Urinary bladder (tissue), 4 donors: ENCODE data around the gene BSG. TPM values are rescaled to one million over a fixed set of nuclear protein-coding genes. Genes with fewer than 3 reads are reported as not detected.

Experiments
- DNase-seq: peaks from one replicate; pipeline ENCODE4 v3.0.0-alpha.2; 2015; ENCODE audit errors: extremely low spot score
- H3K27ac ChIP-seq: one replicate; pipeline ENCODE4 v1.5.1; 2013; ENCODE audit warnings: low read depth, mild to moderate bottlenecking, moderate library complexity
- H3K36me3 ChIP-seq: one replicate; pipeline ENCODE4 v1.6.1; 2013; ENCODE audit warnings: mild to moderate bottlenecking, moderate library complexity; ENCODE audit not compliant: insufficient read depth
- H3K4me1 ChIP-seq: one replicate; pipeline ENCODE4 v1.6.1; 2013; ENCODE audit warnings: mild to moderate bottlenecking, moderate library complexity; ENCODE audit not compliant: insufficient read depth
- H3K4me3 ChIP-seq: one replicate; pipeline ENCODE4 v1.5.1; 2013; ENCODE audit warnings: low read depth, low read length
- WGBS: extraction: QIAGEN DNeasy Blood & Tissue Kit; methylation state at CpG from one replicate; pipeline ENCODE4 v1.1.7; 2013; 5-methylcytosine and 5-hydroxymethylcytosine counted together
- polyA plus RNA-seq: library from polyadenylated mRNA; stranded (reverse); fragments of 200-250 nt; gene quantifications from one replicate; pipeline ENCODE4 v1.2.3, GENCODE V29; 2013
- total RNA-seq: library from RNA; depleted of rRNA; stranded (reverse); fragments of >200 nt; gene quantifications from one replicate; pipeline ENCODE4 v1.2.3, GENCODE V29; 2014
- donor health status: healthy with polysubstance abuse.
- donor health status: healthy.

BSG gene
- total RNA-seq, result 89.9 TPM
- 989 TPM for polyA plus RNA-seq

DNA sequence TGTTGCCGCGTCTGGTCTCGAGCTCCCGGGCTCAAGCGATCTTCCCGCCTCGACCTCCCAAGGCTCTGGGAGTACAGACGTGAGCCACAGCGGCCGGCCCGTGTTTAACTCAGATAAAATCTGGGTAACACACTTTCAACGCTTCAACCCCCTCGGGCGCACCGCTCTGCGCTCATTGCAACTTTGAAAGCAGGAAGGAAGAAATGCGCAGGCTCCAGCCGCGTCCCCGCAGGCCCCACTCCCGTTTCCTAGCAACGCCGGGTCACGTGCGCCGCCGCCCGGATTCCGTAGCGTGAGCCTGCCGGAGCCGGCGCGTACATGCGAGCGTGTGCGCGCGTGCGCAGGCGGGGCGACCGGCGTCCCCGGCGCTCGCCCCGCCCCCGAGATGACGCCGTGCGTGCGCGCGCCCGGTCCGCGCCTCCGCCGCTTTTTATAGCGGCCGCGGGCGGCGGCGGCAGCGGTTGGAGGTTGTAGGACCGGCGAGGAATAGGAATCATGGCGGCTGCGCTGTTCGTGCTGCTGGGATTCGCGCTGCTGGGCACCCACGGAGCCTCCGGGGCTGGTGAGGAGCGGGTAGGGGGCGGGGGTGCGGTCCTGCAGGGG lies at the start of gene BSG:
Gene BSG, plus strand, starts transcription at position 457 of the 603 bp plus-strand sequence. Its CDS starts 39 bp downstream, at position 496.
- peak within 1 kb of the TSS; percentile 82 for H3K4me3 ChIP-seq
- no peaks in the 10 kb centered on the region for H3K4me1 ChIP-seq
- peak; percentile 94 for DNase-seq
- peak within 1 kb of the TSS; percentile 75 for H3K27ac ChIP-seq
- H3K36me3 ChIP-seq, result no peaks in the 10 kb centered on the region
- under 1% methylated on average over 79 of the region's 79 CpGs for WGBS

DNA sequence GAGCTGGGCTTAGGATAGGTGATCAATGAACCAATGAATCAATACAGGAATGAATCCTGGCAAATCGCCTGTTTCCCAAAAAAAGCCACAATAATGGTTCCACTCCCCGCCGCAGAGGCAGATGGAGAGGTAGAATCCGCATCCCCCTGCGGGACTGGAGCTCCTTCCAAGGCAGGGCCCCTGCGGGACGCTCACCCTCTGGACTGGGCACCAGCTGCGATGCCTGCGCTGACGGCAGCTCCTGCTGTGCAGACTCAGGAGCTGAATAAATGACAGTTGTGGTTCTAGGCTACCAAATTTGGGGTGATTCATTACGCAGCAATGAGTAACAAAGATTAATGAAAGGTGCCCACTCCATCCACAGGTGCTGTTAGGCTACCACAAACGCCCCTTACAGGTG lies 49.7 kb upstream of the BSG start:
- no peak for DNase-seq
- no peaks in the 10 kb centered on the region for H3K4me1 ChIP-seq
- WGBS, result 95% methylated on average over 12 of the region's 12 CpGs
- no peak overlapping the region for H3K27ac ChIP-seq
- no peaks in the 10 kb centered on the region for H3K36me3 ChIP-seq
- no peak overlapping the region for H3K4me3 ChIP-seq

- Histone ChIP-seq H3K4me3 (no peak overlapping the region), H3K27ac (no peak overlapping the region), H3K36me3 (no peaks in the 10 kb centered on the region), H3K4me1 (no peaks in the 10 kb centered on the region)
- WGBS, result 55% methylated on average over 29 of the region's 29 CpGs
- no peak for DNase-seq
Observed at GRCh38 chr19:524062-524674, 48.2 kb upstream of the BSG start.

DNA sequence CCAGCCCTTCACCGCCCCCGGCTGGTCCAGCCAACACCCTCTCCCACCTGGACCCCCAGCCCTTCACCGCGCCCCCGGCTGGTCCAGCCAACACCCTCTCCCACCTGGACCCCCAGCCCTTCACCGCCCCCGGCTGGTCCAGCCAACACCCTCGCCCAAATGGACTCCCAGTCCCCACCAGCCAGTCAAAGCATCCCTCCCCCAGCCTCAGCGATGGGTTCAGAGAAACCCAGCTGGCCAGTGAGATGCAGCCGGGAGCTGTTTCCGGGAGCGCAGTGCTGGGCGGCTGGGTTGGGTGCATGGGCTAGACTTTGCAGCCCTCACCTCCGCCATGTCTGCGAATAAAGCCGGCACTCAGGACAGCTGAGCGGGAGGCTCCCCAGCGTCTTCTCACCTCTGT lies 47.4 kb upstream of the BSG start:
- H3K36me3 ChIP-seq, result no peaks in the 10 kb centered on the region
- DNase-seq, result no peak
- no peaks in the 10 kb centered on the region for H3K4me1 ChIP-seq
- H3K4me3 ChIP-seq, result no peak overlapping the region
- no peak overlapping the region for H3K27ac ChIP-seq
- WGBS, result 66% methylated on average over 18 of the region's 18 CpGs

- WGBS, result 41% methylated on average over 13 of the region's 13 CpGs
- DNase-seq, result no peak
- Histone ChIP-seq H3K4me1 (no peaks in the 10 kb centered on the region), H3K4me3 (no peak overlapping the region), H3K27ac (no peak overlapping the region), H3K36me3 (no peaks in the 10 kb centered on the region)
Observed at GRCh38 chr19:525857-526419, 46.5 kb upstream of the BSG start.

- WGBS, result 68% methylated on average over 38 of the region's 38 CpGs
- Histone ChIP-seq H3K4me3 (peak overlapping the region; percentile 79), H3K4me1 (peaks cover 2% of the 10 kb centered on the region), H3K27ac (no peak overlapping the region), H3K36me3 (no peaks in the 10 kb centered on the region)
- no peak for DNase-seq
Observed at GRCh38 chr19:530134-531008, 42.0 kb upstream of the BSG start.

DNA sequence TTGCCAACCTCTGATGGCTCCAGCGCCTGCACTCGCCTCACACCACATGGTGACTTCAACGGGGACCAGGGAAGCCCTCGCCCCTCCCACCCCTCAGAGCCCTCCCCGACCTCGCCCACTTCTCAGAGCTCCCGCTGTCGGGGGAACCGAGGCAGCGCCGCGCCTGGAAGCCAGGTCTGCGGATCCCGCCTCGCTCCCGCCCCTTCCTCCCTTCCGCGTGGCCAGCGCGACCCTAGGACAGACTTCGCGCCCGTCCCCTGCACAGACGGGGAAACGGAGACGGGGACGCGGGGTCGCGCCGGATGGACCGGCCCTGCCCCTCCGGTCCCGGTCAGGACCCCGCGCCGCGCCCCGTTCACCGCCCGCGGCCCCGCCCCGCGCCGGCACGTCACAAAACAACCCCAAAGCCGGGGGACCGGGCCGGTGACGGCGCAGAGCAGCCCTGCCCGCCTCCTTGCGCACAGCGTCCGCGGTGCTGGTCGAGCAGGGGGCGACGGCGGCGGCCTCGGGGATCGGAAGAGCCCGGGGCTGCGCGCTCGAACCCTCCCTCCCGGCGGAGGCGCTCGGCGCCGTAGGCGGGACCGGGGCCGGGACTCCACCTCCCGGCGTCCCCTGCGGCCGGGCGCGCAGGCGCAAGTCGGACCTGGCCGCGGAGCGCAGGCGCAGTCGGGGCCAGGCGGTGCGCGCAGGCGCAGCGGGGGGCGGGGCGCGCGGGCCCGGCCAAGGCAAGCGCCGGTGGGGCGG lies 41.2 kb upstream of the BSG start:
- H3K4me1 ChIP-seq, result peaks cover 2% of the 10 kb centered on the region
- H3K36me3 ChIP-seq, result no peaks in the 10 kb centered on the region
- DNase-seq, result no peak
- under 1% methylated on average over 103 of the region's 103 CpGs for WGBS
- H3K4me3 ChIP-seq, result peak overlapping the region; percentile 79
- peak overlapping the region; percentile 98 for H3K27ac ChIP-seq

- Histone ChIP-seq H3K4me3 (peak within 1 kb of the TSS; percentile 79), H3K36me3 (peaks cover 3% of the 10 kb centered on the region), H3K4me1 (peaks cover 2% of the 10 kb centered on the region), H3K27ac (peak within 1 kb of the TSS; percentile 98)
- no peak for DNase-seq
- WGBS, result under 1% methylated on average over 84 of the region's 84 CpGs
Observed at GRCh38 chr19:531753-532560, 40.4 kb upstream of the BSG start, which contains the start of gene CDC34. TSS of gene CDC34 (plus strand) at chr19:531760. CDS start at chr19:531932, 172 bp downstream.

DNA sequence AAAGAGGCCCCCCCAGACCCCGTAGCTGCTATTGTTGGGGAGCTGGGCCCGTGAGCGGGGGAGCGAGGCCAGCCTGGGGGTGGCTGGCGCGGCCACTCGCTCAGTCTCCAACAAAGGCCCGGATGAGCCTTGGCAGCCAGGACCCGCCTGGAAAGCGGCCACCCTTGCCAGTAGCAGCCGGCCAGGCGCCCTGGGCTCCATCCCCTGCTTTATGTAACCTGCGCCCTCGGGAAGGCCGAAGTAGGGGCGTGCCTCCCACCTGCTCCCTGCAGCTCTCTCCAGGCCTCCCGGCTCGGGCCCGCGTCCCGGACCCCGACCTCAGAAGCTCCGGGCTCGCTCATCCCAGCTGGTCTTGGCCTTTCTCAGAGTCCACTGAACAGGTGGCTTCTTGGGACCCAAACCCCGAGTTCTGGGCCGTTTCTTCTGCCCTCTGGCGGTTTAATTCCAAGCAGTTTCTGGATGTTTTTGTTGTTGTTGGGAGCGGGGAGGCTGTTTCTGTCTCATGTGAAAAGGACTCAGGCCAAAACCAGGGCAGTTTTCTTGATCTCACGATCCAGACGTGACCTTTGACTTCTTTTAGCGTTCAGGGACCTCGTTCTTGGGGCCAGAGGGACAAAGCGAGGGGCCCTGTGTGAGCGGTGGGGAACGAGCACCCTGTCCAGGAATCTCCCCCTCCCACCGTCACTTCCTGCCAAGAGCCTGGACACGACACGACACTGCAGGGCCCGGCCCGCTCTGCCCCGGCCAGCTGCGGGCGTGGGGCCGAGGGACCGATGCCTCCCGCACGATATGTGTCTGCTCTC lies 39.6 kb upstream of the BSG start:
- peaks cover 4% of the 10 kb centered on the region for H3K36me3 ChIP-seq
- H3K4me3 ChIP-seq, result peak overlapping the region; percentile 79
- WGBS, result under 1% methylated on average over 47 of the region's 47 CpGs
- DNase-seq, result no peak
- H3K27ac ChIP-seq, result peak overlapping the region; percentile 83
- peaks cover 2% of the 10 kb centered on the region for H3K4me1 ChIP-seq

DNA sequence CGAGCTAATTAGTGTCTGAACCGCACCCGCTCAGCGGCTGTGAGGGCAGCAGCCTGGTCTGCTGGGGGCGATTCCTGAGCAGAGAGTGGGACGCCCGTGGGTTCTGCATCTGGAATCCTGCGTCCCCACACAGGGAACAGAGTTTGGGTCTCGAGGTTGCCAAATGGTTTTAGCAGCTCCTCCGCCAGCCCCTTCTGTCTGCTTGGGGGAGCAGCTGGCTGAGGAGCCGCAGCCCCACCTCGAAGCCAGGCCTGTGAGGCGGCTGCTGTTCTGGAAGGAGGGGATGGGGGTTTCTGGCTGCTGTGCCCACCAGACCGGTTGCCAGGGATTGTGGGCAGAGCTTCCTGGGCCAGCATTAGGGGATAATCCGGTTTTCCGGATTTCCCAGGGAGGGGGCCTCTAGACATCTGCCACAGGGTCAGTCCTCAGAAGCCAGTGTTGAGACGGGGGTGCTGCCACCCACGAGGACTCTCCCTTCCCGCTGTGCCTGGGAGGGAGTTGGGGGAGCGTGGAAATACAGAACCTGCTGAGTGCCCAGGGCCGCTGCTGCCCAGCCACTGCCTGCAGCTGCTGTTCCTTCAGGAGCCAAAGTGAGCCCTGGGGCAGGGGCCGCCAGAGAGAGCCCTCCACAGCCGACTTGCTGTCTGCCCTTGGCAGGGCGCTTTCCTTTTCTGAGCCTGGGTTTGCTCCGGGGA lies 38.9 kb upstream of the BSG start:
- H3K4me1 ChIP-seq, result peaks cover 2% of the 10 kb centered on the region
- no peak for DNase-seq
- H3K4me3 ChIP-seq, result peak overlapping the region; percentile 79
- peak overlapping the region; percentile 54 for H3K27ac ChIP-seq
- H3K36me3 ChIP-seq, result peaks cover 4% of the 10 kb centered on the region
- 22% methylated on average over 25 of the region's 25 CpGs for WGBS

- Histone ChIP-seq H3K36me3 (peaks cover 6% of the 10 kb centered on the region), H3K4me3 (no peak overlapping the region), H3K27ac (peak overlapping the region; percentile 54), H3K4me1 (peaks cover 2% of the 10 kb centered on the region)
- 79% methylated on average over 14 of the region's 14 CpGs for WGBS
- no peak for DNase-seq
Observed at GRCh38 chr19:534088-534487, 38.3 kb upstream of the BSG start.
